Heart left ventricle (tissue), 16 donors: Measurements from ENCODE around the gene PATJ. TPM values are rescaled to one million over a fixed set of nuclear protein-coding genes. Genes with fewer than 3 reads are reported as not detected.
A peak's percentile ranks its signal among the peaks of the same experiment; 100 is the strongest.

Experiments
- ATAC-seq, 4 donors: fragments of 200-7000 bp; cut with Tn5 transposase; one replicate each; pipeline ENCODE4 v1.9.1; 2020 to 2022; ENCODE audit warnings: moderate library complexity in 4 of 4, mild to moderate bottlenecking in 3 of 4, moderate number of reproducible peaks in 1 of 4
- DNase-seq, 5 donors: peaks; one replicate each; pipeline ENCODE4 v3.0.0-alpha.2; 2020
- H3K27ac ChIP-seq, 12 donors: fragments of 200-600 bp; sonication (generic) in 4 of 12; one replicate each; pipeline versions ENCODE4 v1.5.0 to v1.8.0; 2016 to 2022; ENCODE audit warnings: mild to moderate bottlenecking in 2 of 12
- H3K27me3 ChIP-seq, 9 donors: fragments of 200-600 bp; sonication (generic) in 2 of 9; one replicate each; pipeline versions ENCODE4 v1.5.1 to v1.8.0; 2016 to 2022; ENCODE audit warnings: mild to moderate bottlenecking in 3 of 9
- H3K36me3 ChIP-seq, 9 donors: fragments of 200-600 bp; sonication (generic) in 2 of 9; one replicate each; pipeline versions ENCODE4 v1.5.0 to v1.8.0; 2018 to 2022; ENCODE audit warnings: mild to moderate bottlenecking in 2 of 9
- H3K4me1 ChIP-seq, 12 donors: fragments of 200-600 bp; sonication (generic) in 4 of 12; one replicate each; pipeline versions ENCODE4 v1.5.0 to v1.8.0; 2016 to 2022; ENCODE audit warnings: mild to moderate bottlenecking in 3 of 12
- H3K4me3 ChIP-seq, 12 donors: fragments of 200-600 bp; sonication (generic) in 4 of 12; one replicate each; pipeline versions ENCODE4 v1.5.0 to v1.8.0; 2017 to 2022; ENCODE audit warnings: mild to moderate bottlenecking in 9 of 12, moderate library complexity in 4 of 12
- H3K9me3 ChIP-seq, 12 donors: fragments of 200-600 bp; sonication (generic) in 4 of 12; one replicate each; pipeline versions ENCODE4 v1.5.0 to v1.8.0; 2016 to 2022; ENCODE audit warnings: mild to moderate bottlenecking in 1 of 12
- POLR2A ChIP-seq, 2 donors: fragments of 450-650 bp; IDR thresholded peaks; one replicate each; pipeline ENCODE4 v1.6.1; 2017; ENCODE audit warnings: antibody characterized with exemption in 2 of 2, mild to moderate bottlenecking in 2 of 2, moderate library complexity in 2 of 2
- WGBS, 4 donors: extraction: QIAGEN DNeasy Blood & Tissue Kit in 2 of 4; methylation state at CpG; one replicate each; pipeline versions ENCODE4 v1.1.5 to v1.1.7; 2013 to 2018; 5-methylcytosine and 5-hydroxymethylcytosine counted together
- intact Hi-C, 10 donors: fragments of 100-400 bp; cut with DNase I; formaldehyde crosslinking; loops; one replicate each; pipeline versions ENCODE4 v1.11.1 to v1.14.2; 2022
- polyA plus RNA-seq, 2 donors: library from polyadenylated mRNA; stranded (reverse); fragments of 200-250 nt; gene quantifications; one replicate each; pipeline ENCODE4 v1.2.3, GENCODE V29; 2013
- total RNA-seq, 9 donors: library from RNA; depleted of rRNA in 2 of 9; stranded (reverse); fragments of >200 nt in 2 of 9; fragmentation: NEBNext Ultra II Directional in 3 of 9; extraction: Animal tissue kit (Norgen Biotek cat#: 25700) in 3 of 9; gene quantifications; one replicate each; pipeline versions ENCODE4 v1.1.0 to v1.2.4, GENCODE V29; 2016 to 2023
- TF ChIP-seq, protein P1 (sequence below), 12 donors: fragments of 200-600 bp; sonication (generic) in 4 of 12; IDR thresholded peaks; one replicate each; pipeline versions ENCODE4 v1.5.0 to v1.8.0; 2018 to 2022; ENCODE audit warnings: antibody characterized with exemption in 12 of 12, mild to moderate bottlenecking in 5 of 12
- donor health status: ischemic (EF 13 %, LVEDD 7.1; RV severe dilation, severe dysfunction).
- donor health status: healthy with polysubstance abuse.
- donor health status: DM: no; HTN: yes; CAD: no.
- donor health status: DM: no; HTN: no; CAD: no.
- donor health status: ischemic (EF 25% LVEDD 6.9; RV normal size, moderate dysfunction).
- donor health status: ischemic (EF 25% LVEDD 5.7; RV mildly dilated, moderate dysfunction).
- donor health status: healthy.
- donor health status: DM: yes; HTN: yes; CAD: no.
- donor health status: ischemic (EF 35%, LVEDD 5.7; RV mildly dilated, moderate dysfunction).
- donor health status: nonischemic (EF 11% LVEDD 7.7; RV severe dilation, severe dysfunction).
- donor health status: DM: yes; HTN: yes; CAD: no.
- donor health status: PGD.
- donor health status: ischemic (EF 29% LVEDD 5.4; RV normal size, mild dysfunction).
- donor health status: nonischemic (EF 23%, LVEDD 6.1; RV moderate dilation, normal function).

The PATJ gene
- total and polyA plus RNA-seq, 11 donors: 6.6 to 190 (median 105) TPM

GRCh38 chr1:62057230-62057629, 314.9 kb downstream of the PATJ start:
- ATAC-seq: no peak
- intact Hi-C loops: no loop called here
- 82 to 96% (median 93%) methylated on average over 4 of the region's 4 CpGs for WGBS, 4 donors

DNA sequence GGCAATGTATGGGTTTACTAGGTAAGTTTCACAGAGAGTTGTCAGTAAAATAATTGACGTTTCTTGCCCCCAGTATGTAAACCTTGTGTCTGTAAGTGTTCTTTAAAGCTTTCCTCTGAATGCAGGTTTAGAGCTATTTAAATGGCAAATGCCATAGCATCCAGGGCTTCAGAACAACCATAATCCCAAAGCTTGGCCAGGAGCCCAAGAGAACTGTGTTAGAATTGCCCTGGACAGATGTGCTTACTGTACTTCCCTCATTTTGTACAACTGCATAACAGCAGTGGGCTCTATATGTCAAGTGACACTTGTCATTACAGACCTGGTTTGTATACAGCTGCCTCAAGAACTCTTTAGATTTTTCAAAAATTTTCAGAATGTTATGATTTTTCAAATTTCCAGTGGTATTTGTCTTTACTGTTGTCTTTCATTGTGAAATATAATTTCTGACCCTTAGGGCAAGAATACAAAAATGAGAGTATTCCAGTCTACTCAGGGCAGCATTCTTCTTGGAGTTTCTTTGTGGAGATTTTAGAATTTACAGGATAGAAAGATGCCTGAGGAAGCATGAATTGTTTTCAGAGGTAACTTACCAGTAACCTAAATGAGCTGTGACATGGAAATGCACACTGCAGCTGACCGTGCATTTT, 315.5 kb downstream of the PATJ start:
- H3K9me3 ChIP-seq: peaks cover 0 to 2% (median 0%) of the 10 kb centered on the region in 12 donors
- peaks cover 0 to 23% (median 6%) of the 10 kb centered on the region in 12 donors for H3K4me1 ChIP-seq
- H3K4me3 ChIP-seq: no peak overlapping the region
- DNase-seq (no peak), ATAC-seq (peak in 1 of 4 donors; percentile 29)
- peak overlapping the region in 3 of 12 donors; percentile 17 to 56 (median 25) for H3K27ac ChIP-seq
- WGBS, 4 donors: 66 to 86% (median 81%) methylated on average over 2 of the region's 2 CpGs
- no peak for TF ChIP-seq POLR2A (IDR thresholded peaks at IDR 0.05)
- TF ChIP-seq, protein P1, sequence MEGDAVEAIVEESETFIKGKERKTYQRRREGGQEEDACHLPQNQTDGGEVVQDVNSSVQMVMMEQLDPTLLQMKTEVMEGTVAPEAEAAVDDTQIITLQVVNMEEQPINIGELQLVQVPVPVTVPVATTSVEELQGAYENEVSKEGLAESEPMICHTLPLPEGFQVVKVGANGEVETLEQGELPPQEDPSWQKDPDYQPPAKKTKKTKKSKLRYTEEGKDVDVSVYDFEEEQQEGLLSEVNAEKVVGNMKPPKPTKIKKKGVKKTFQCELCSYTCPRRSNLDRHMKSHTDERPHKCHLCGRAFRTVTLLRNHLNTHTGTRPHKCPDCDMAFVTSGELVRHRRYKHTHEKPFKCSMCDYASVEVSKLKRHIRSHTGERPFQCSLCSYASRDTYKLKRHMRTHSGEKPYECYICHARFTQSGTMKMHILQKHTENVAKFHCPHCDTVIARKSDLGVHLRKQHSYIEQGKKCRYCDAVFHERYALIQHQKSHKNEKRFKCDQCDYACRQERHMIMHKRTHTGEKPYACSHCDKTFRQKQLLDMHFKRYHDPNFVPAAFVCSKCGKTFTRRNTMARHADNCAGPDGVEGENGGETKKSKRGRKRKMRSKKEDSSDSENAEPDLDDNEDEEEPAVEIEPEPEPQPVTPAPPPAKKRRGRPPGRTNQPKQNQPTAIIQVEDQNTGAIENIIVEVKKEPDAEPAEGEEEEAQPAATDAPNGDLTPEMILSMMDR (IDR thresholded peaks at IDR 0.05): no peak
- peaks cover 0 to 4% (median 0%) of the 10 kb centered on the region in 9 donors for H3K36me3 ChIP-seq
- no peaks in the 10 kb centered on the region for H3K27me3 ChIP-seq
- intact Hi-C loops: no loop called here

More at GRCh38 chr1:62057230-62057629, 314.9 kb downstream of the PATJ start:
- H3K9me3 ChIP-seq: no peaks in the 10 kb centered on the region
- TF ChIP-seq POLR2A (IDR thresholded peaks at IDR 0.05): no peak
- TF ChIP-seq, protein P1 (IDR thresholded peaks at IDR 0.05): no peak
- H3K4me1 ChIP-seq: peaks cover 0 to 23% (median 6%) of the 10 kb centered on the region in 12 donors
- no peaks in the 10 kb centered on the region for H3K27me3 ChIP-seq
- no peak for DNase-seq
- H3K4me3 ChIP-seq: no peak overlapping the region
- H3K27ac ChIP-seq: peak overlapping the region in 1 of 12 donors; percentile 34
- peaks cover 0 to 8% (median 0%) of the 10 kb centered on the region in 9 donors for H3K36me3 ChIP-seq

- intact Hi-C loops: no loop called here
- Histone ChIP-seq H3K36me3 (no peaks in the 10 kb centered on the region), H3K4me3 (no peak overlapping the region), H3K4me1 (peaks cover 0 to 22% (median 6%) of the 10 kb centered on the region in 12 donors), H3K9me3 (peaks cover 0 to 9% (median 0%) of the 10 kb centered on the region in 12 donors), H3K27me3 (no peaks in the 10 kb centered on the region), H3K27ac (peak overlapping the region in 7 of 12 donors; percentile 17 to 60 (median 35))
- no peak for ATAC-seq
- DNase-seq: no peak
- TF ChIP-seq, protein P1 (IDR thresholded peaks at IDR 0.05): no peak
- TF ChIP-seq POLR2A (IDR thresholded peaks at IDR 0.05): no peak
- 41 to 54% (median 49%) methylated on average over 3 of the region's 3 CpGs for WGBS, 4 donors
These were observed 316.7 kb downstream of the PATJ start for GRCh38 chr1:62058956-62059355.

GRCh38 chr1:62062087-62062486, 319.8 kb downstream of the PATJ start:
- H3K4me1 ChIP-seq: peaks cover 0 to 27% (median 14%) of the 10 kb centered on the region in 12 donors
- ATAC-seq (no peak), DNase-seq (no peak)
- H3K9me3 ChIP-seq: peaks cover 0 to 13% (median 0%) of the 10 kb centered on the region in 12 donors
- intact Hi-C loops: no loop called here
- no peak overlapping the region for H3K4me3 ChIP-seq
- H3K27me3 ChIP-seq: no peaks in the 10 kb centered on the region
- 86 to 97% (median 90%) methylated on average over 1 of the region's 1 CpG for WGBS, 4 donors
- TF ChIP-seq, protein P1 (IDR thresholded peaks at IDR 0.05): no peak
- no peak for TF ChIP-seq POLR2A (IDR thresholded peaks at IDR 0.05)
- H3K36me3 ChIP-seq: no peaks in the 10 kb centered on the region
- no peak overlapping the region for H3K27ac ChIP-seq
